ENCODE results near the gene MBL2.

DNA sequence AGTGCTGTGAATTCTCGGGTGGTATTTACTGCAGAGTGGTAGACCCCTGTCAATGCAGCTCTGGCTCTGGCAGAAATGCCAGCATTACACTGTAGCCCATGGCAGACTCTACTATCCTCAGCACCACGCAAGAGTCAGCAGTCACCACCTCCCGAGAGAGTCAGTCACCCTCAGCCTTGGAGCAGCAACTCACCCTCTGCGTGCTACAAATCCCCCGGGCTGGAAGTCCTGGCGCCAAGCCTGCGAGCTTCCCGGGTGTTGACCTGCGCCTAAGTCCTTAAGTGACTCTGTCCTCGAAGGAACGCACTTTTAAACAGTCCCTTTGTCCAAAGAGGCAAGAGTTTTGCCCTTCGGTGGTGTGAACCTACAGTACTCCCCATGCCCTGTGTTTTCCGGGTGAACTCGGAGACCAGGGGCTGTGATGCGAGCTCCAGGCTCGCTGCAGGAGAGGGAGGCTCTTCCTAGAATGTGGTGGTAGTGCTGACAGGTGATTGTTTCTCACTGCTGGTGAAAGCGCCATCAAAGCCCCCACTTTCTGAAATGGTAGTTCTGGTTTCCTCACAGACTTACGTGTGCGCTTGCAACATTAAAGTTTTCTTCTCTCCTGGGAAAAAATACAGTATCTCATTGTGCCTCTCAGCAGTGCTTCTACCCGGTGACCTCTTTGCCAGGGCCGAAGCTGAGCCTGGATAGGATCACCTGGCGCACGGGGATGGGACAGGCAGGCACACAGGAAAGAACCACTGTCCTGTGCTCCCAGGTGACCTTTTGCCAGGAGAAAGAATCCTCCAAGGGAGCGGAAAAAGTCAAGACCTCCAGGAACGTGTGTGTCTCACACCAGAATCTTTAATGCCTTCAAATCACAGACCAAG is 33.1 kb upstream of the MBL2 start:
- TF ChIP-seq, protein P1, sequence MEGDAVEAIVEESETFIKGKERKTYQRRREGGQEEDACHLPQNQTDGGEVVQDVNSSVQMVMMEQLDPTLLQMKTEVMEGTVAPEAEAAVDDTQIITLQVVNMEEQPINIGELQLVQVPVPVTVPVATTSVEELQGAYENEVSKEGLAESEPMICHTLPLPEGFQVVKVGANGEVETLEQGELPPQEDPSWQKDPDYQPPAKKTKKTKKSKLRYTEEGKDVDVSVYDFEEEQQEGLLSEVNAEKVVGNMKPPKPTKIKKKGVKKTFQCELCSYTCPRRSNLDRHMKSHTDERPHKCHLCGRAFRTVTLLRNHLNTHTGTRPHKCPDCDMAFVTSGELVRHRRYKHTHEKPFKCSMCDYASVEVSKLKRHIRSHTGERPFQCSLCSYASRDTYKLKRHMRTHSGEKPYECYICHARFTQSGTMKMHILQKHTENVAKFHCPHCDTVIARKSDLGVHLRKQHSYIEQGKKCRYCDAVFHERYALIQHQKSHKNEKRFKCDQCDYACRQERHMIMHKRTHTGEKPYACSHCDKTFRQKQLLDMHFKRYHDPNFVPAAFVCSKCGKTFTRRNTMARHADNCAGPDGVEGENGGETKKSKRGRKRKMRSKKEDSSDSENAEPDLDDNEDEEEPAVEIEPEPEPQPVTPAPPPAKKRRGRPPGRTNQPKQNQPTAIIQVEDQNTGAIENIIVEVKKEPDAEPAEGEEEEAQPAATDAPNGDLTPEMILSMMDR (IDR thresholded peaks at IDR 0.05) = no peak
- TF ChIP-seq POLR2A (IDR thresholded peaks at IDR 0.05) = no peak
